WI38 (cell line): ENCODE measurements around the gene TCF7.

Source experiments
- H3K4me3 ChIP-seq: 2 replicates; pipeline ENCODE4 v1.5.1; 2011; ENCODE audit warnings: low read depth, mild to moderate bottlenecking, control low read depth, low read length
- CTCF ChIP-seq: IDR thresholded peaks from 2 replicates; pipeline ENCODE4 v1.5.1; 2012; ENCODE audit warnings: low read depth, mild to moderate bottlenecking, control low read depth, low read length

Gene TCF7

GRCh38 chr5:134132372-134133187, 18.1 kb downstream of the TCF7 start:
- no peak for TF ChIP-seq CTCF
- H3K4me3 ChIP-seq, result no peak overlapping the region

DNA sequence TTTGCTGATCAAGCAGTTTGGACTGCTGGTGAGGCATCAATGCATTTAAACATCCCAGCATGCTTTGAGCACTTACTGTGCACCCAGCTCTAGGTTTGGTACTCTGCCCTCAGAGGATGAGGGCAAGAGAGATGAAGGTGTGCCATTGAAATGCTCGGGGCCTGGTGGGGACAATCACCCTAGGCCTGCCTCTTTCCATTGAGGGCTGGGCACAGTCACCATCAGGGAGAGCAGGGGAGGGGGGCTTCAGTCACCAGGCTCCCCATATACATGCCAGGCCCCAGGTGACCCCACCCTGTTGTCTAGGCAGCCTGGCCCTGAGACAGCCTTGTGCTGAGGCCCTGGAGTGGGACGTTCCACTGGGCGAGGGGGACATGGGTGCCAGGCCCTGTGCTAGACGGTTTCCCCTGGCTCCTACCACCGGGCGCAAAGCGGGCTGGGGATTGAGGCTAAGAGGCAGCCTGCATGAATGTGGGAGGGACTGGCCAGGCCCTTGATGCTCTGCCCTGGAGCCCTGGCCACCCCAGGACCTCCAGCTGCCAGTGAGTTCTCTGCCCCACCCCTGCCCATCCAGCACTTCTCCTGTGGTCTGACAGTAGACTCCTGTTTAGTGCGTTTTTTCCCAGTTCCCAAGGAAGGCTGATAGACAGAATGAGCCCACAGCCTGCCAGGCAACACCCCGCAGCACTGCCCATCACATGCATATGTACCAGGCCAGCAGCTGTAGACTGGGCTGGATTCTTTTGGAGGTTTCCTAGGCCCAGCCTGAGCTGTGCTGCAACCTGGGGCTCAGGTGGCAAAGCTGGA, 18.9 kb downstream of the TCF7 start:
- H3K4me3 ChIP-seq, result no peak overlapping the region

GRCh38 chr5:134133995-134134541, 19.6 kb downstream of the TCF7 start:
- H3K4me3 ChIP-seq, result no peak overlapping the region
- no peak for TF ChIP-seq CTCF

More for the DNA sequence above, 18.9 kb downstream of the TCF7 start:
- TF ChIP-seq CTCF, result no peak

DNA sequence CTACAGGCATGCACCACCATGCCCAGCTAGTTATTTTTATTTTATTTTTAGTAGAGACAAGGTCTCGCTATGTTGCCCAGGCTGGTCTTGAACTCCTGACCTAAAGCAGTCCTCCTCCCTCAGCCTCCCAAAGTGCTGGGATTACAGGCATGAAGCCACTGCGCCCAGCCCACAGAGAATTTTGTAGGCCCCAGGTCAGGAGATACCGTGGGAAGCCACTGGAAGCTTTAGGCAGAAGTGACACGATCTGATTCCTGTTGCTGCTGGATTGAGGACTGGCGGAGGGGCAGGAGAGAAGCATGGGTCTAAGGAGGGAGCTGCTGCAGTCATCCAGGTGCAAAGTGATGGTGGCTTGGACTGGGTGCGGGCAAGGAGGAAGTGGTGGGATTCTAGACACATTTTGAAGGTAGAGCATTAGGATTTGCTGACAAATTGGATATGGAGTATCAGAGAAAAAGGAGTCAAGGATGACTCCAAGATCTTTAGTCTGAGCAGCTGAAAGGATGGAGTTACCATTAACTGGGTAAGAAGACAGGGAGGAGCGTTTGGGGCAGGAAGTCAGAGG, 20.7 kb downstream of the TCF7 start:
- no peak for TF ChIP-seq CTCF
- no peak overlapping the region for H3K4me3 ChIP-seq

DNA sequence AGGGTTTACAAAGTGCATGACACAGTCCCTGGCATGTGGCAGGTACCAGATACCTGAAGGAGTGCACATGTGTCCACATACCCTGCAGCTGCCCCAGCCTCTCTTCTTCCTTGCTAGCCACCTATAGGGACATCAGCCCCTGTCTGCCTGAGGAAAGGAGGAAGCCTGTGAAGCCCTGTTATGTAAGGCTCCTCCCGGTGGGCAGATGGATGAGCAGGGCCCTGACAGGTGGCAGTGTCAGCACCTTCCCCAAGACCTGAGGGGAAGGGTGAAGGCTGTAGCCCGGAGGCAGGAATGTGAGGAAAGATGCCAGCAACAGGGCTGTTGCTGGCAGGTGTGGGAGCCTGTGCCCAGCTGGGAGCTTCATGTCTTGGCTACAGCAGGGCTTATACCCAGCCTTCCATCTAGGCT, 21.7 kb downstream of the TCF7 start:
- no peak for TF ChIP-seq CTCF
- H3K4me3 ChIP-seq, result no peak overlapping the region

DNA sequence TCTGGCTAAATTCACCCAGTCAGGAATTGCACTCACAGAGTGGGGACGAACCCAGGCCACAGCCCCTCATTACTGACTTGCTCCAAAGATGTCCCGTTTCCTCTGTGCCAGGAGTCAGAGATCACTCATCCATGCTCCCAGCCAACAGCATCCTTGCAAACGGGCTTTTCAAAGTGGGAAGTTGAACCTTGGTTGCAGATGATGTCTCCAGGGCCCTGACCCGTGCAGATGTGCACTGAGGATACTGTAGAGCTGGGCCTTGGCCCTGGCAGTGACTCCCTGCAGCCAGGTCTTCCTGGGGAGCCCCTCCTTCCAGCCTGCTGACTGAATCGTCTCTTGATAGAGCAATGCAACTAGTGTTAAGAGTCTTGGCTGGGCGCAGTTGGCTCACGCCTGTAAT, 22.3 kb downstream of the TCF7 start:
- no peak overlapping the region for H3K4me3 ChIP-seq
- no peak for TF ChIP-seq CTCF
